Nucleus accumbens (tissue), 56 donors: ENCODE results near the gene SHQ1.
"Not testable (repeated sequence)": the region's sequence is repeated elsewhere in the genome, so short reads cannot be mapped to it uniquely, and the experiment has no call there.

ENCODE experiments used
- DNase-seq, 56 donors: peaks; one replicate each; lab custom pipeline; 2025; lab: John Stamatoyannopoulos, UW

The SHQ1 gene

GRCh38 chr3:72756900-72757299 is 91.3 kb downstream of the SHQ1 start:
- DNase-seq: no peak

DNA sequence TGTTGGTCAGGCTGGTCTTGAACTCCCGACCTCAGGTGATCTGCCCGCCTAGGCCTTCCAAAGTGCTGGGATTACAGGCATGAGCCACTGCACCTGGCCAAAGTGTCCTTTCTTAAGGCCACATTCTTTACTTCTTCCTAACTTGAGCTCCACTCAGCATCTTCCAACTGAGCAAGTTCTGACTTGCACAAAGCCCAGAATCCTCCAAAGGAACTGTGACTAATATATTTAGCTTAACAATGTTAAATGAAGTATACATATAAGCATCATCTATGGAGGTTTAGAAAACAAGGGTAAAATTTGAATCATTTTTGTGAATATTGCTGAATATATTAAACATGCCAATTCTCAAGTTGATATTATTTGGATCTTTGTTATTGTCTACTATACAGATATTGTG is 93.7 kb downstream of the SHQ1 start:
- DNase-seq: no peak

DNA sequence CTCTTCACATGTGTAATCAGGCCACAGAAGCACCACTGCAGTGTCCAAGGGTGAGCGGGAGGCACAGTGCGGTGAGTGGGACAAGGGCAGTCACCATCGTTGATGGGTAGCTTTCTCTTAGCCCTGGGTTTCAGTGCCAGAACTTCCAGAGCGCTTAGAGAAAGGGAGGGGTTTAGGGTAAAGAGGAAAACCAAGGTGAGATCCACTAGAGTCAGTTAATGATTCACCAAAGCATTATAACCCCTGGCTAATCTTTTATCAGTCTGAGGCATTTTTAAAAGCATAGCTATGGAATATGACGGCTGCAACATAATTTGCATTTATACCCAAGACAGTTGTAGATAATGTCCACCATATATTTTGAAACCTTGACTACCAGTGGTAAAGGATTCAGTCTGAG is 94.8 kb downstream of the SHQ1 start:
- DNase-seq: no peak

DNA sequence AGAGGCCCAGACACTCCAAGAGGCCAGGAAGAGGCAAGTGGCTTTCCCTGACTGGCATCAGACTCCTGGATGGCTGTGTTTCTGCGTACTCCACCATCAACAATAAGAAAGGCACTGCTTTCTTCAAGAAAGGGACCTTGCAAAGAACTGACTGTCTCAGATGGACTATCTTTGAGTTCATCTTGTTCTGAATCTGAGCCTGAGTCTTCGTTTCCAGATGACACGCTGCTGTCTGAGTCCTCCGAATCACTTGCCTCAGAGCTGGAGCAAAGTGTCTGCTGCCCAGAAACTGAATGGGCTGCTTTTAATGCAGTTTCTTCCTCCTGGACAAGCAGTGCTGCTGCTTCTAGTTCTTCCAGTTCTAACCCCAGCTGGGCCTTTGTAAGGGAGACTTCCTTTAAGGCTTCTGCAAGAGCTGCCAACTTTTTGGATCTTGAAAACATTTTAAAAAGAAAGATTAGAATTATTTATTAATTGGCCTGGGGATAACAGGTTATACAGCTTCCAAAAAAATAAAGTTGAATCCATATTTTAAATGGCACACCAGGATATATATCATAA is 97.8 kb downstream of the SHQ1 start:
- DNase-seq: no peak

- DNase-seq: no peak
Observed at GRCh38 chr3:72748659-72749058, 99.6 kb downstream of the SHQ1 start.

DNA sequence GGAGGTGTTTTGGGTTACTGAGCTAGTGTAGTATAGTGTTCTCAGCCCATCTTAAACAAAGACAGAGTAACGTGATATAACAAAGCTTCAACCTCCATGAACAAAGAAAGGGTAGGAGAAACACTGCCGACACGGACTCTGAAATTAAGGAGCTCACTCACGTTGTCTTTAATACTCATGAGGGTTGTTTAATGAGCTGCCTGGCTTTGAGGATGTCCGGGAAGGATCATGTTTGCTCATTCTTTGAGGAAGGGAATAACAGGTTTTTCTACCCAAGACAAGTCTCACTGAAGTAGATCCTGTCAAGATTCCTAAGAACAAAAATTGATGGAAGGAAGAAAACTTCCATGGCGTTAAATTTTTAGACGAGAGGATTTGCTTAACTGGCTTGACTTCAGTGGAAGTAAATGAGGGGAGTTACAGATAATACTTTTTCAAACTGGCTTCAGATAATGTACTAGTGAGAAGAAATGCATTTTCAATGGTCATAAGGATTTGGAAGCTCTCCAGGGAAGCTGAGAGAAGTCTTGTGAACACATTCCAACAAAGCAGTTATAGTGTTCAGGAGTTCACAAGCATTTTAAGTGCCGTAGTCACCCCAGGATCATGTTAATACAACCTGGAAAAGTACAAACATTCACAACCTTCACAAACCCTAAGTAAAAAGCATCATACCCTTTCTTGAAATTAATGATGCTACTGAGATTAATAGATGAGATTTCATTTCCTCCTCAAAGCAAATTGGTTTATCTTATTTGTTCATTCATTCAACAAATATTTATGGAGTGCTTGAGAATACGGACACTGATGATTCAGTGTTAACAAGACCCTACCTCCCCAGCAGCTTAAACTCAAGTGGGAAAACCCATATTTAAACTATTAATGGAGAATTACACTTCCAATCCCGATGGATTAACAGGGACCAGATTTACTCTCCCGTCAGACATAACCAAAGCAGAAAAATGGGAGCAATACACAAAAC is 101.5 kb downstream of the SHQ1 start:
- DNase-seq: no peak

GRCh38 chr3:72745146-72745999 is 102.9 kb downstream of the SHQ1 start:
- DNase-seq: peak in 2 of 56 donors; percentile 21 to 25

DNA sequence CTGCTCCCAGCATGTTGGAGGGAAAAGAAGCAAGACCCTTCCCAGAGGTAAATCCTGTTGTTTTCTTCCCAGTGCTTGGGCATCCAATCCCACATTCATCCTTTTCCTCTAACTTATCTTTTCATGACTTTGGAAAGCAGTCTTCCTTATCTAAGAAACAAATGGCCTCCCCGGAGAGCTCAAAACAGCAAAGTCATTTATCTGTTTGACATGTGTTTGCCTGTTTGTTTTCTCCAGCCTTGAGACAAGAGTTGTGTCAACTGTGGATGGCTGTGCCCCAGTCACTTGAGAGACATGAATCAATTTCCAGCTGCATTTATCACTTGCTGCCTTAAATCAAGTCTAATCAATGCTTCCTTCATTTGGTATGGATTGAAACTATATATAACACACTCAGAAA is 103.9 kb downstream of the SHQ1 start:
- no peak for DNase-seq

- DNase-seq: peak in 4 of 56 donors; percentile 3 to 7 (median 4)
Observed at GRCh38 chr3:72739531-72740466, 108.4 kb downstream of the SHQ1 start.

GRCh38 chr3:72738752-72739530 is 109.3 kb downstream of the SHQ1 start:
- peak in 53 of 56 donors; percentile 3 to 73 (median 44) for DNase-seq

DNA sequence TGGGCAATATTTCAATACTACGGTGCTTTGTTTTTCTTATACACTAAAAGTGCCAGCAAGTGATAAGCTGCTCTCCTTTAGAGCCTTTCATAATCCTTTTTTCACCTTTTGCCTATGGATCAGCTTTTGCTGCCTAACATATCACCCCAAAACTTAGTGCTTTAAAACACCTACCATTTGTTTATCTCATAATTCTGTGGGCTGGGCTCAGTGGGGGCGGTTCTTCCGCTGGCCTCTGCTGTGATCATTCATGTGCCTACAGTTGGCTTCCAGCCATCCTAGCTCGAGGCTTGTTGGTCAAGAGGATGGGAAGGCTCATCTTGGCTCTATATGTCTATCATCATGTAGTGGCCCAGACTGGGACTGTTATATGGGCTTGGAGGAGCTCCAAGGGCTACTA is 113.2 kb downstream of the SHQ1 start:
- not testable (repeated sequence) for DNase-seq

- no peak for DNase-seq
Observed at GRCh38 chr3:72733676-72734075, 114.6 kb downstream of the SHQ1 start.

- DNase-seq: not testable (repeated sequence)
Observed at GRCh38 chr3:72732666-72733345, 115.4 kb downstream of the SHQ1 start.

- no peak for DNase-seq
Observed at GRCh38 chr3:72728958-72729467, 119.2 kb downstream of the SHQ1 start.

DNA sequence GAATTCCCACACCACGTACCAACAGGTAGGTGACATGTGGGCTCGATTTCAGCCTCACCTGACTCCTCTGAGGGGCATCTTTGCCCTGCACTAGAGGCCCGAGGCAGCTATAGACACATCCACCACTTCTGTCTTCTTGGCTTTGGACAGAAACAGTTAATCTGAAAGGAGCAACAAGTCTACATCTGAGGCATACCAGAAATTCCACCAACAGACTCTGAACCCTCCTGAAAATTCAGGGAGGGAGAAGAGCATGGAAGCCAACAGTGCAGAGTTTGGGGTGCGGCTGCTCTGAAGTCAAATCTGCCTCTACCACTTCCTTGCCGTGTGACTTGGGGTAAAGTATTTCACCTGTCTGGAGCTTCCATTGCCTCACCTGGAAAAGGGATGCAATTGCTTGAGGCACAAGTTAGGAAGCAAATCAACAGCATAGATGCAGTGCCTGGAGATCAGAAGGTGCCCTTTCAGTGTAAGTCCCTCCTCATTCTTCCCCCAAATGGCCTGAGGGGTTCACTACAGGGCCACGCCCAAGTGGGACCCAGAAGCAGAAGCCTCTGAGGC is 119.8 kb downstream of the SHQ1 start:
- DNase-seq: no peak

DNA sequence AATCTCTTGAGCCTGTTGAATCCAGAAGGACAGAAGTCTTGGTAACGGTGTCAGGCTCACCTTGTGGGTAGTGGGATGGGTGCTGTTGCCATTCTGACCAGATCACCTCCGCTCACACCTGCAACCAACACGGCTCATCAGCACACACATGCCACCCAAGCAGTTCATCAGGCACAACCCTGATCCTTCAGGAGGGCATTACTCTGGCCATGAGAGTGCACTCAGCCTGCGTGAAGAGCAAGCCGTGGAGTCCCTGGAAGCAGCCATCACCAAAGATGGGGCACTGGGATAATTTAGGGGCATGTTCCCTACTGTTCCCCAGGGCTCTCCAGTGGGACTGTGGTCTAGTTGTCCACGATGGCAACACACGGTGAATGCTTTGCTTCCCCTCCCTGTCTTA is 120.5 kb downstream of the SHQ1 start:
- DNase-seq: no peak

DNA sequence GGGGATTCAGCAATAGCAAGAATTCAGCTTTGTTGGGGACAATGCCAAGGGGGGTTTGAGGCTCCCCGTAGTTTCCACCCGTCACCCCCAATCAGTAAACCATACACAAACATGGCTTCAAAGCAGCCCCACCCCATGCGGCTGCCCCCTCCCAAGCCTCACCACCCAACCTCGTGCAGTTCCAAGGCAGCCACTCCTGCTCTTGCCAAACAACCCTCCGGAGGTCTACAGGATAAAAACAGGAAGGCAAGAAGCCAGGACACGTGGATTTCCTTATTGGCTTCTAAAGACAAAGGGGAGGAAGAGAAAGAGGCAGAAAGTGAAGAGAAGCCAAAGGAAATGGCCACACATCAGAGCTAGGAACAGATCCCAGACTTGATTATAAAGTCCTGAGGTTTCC is 121.1 kb downstream of the SHQ1 start:
- no peak for DNase-seq

DNA sequence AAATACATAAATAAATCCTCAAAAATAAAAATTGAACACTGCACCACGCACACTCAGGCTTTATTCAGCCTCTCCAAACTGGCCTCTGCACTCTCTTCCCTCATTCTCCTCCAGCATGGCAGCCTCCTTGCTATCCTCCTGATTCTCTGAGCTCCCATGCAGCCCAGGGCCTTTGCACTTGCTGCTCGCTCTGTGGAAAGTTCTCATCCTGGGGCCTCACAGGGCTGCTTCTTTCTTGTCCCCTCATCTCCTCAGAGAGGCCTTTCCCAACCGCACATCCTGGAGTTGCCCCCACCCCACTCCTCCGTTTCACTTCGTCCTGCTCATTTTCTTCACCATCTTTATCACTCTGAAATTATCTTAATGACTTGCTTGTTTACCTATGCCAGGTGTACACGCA is 123.0 kb downstream of the SHQ1 start:
- DNase-seq: no peak
